Stimulated activated CD8-positive, alpha-beta memory T cell treated with anti-CD3 and anti-CD28 coated beads, Interleukin-4, amount 100 ng/mL, for 24 hours (primary cell): ENCODE results near the gene ZSCAN16.

Source experiments
- DNase-seq: peaks from one replicate; pipeline ENCODE4 v3.0.0-alpha.2; 2020; ENCODE audit warnings: low read depth

ZSCAN16 gene

DNA sequence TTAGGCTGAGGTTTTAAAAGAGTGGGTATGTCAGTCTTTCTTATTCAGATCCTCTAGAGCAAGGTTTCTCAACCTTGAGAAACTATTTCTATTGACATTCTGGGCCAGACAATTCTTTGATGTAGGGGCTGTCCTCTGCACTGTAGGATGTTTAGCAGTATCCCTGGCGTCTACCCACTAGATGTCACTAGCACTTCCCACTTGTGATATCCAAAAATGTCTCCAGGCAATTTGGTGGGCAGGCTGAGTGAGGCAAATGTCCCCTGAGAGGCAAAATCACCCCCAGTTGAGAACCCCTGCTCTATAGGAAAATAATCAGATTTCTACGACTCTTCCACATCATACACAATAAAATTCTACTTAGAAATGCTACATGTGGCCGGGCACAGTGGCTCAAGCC lies 9.6 kb downstream of the ZSCAN16 start:
- no peak for DNase-seq

DNA sequence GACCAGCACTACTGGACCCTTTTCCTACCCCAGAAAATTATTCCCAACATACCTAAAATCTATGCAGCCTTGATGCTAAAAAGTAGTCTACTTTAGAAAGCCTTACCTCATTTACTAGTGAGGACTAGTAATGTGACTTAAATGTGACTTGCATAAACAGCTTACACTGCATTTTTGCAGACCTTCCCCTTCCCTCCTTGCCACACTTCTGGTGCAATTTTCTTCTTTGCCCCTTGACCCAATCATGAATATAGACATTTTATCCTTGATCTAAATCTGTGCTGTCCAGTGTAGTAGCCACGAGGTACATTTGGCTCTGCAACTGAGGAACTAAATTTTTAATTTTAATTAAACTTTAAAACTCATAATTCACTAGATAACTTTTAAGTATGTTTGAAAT lies 10.3 kb downstream of the ZSCAN16 start:
- no peak for DNase-seq

DNA sequence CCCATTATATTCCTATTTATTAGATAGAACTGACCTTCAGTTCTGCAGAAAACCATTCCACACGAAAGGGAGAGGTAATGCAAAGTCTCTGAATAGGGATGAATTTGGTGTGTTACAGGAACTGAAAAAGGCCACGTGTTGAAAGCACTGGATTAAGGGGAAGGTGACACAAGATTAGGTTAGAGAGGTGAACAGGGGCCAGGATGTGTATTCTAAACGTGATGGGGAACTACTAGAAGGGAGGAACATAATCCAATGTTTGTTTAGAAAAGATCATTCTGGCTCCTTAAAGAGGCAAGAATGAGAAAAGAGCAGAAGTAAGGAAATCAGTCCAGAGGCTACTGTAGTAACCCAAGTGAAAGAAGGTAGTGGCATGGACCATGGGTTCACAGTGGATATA lies 11.0 kb downstream of the ZSCAN16 start:
- DNase-seq, result no peak

DNA sequence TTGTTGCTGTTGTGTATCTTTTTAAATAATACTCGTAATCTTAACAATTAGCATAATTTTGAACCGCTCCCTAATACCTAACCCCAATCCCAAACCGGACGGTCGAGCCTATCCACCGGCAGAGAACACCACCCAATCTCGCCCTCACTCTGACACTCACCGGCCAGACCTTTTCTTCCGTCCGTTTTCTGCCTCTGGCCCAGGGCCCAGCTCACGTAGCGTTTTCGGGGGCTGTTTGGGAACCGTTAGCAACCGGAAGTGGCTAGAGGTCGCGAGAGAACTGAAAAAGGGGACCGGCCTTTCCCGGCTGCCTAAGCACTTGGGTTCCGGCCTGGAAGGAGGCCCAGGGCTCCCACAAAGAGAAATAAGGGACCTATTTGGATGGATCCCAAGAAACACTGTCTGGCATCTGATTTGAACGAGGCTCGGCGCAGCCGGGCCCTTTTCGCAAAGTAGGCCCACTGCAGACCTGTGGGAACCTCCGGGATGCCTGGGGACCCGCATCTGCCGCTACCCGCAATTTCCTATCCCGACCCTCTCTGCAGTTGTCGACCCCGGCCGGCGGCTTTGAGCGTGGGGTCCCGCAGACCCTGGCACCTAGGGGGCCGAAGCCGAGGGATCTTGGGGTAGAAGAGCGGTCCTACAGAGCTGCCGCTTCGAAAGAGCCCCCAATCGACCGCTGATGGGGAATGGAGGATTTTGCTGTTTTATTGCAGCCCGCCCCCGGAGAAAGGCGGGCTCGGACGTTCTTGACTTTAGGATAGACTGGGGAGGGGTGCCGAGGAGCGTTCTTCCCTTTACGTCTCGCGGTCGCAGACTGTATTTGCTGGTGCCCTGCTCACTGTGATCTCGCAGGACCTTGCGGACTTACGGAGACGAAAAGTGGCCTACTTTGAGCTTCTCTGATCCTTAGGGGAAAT lies 12.4 kb downstream of the ZSCAN16 start:
- peak; percentile 67 for DNase-seq

DNA sequence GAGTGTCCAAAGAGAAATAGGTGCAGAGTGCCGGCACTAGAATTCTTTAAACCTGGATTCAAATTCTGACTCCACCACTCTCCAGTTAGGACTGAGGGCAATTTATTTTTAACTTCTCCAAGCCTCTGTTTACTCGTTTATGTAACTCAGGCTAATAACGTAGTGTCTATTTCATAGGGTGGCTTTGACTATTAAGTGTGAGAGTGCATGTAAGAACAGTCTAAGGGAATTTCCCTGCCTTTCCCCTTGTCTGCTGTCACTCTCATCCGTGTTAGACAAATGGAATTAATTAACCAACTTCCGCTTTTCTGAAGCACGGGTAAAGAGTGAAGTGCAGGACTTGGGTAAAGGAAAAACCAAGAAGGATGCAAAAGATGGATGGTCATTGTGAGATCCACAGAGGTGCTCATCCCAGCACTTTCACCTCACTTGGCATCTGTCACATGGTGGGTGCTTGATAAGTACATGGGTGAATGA lies 13.1 kb downstream of the ZSCAN16 start:
- DNase-seq, result no peak

DNA sequence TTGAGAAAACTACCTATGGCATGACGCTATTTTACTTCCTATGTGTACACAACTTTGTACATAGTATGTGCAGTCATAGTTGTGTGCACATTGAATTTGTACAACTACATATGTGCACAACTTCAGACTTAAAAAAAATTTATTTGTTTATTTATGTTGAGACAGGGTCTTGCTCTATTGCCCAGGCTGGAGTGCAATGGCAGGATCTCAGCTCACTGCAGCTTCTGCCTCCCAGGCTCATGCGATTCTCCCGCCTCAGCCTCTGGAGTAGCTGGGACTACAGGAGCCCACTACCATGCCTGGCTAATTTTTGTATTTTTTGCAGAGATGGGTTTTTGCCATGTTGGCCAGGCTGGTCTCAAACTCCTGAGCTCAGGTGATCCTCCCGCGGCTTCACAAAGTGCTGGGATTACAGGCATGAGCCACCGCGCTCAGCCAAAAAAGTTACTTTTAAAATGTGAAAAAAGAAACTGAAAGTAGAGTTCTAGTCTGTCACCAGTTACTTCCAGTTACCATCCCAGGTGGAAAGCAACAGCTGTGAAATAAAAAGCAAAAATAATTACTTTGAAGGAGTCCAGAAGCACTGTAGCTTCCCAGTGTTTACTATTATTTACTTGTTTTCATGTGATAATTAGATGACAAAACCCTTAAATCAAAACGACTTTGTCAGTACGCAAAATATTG lies 15.6 kb downstream of the ZSCAN16 start:
- DNase-seq, result no peak

DNA sequence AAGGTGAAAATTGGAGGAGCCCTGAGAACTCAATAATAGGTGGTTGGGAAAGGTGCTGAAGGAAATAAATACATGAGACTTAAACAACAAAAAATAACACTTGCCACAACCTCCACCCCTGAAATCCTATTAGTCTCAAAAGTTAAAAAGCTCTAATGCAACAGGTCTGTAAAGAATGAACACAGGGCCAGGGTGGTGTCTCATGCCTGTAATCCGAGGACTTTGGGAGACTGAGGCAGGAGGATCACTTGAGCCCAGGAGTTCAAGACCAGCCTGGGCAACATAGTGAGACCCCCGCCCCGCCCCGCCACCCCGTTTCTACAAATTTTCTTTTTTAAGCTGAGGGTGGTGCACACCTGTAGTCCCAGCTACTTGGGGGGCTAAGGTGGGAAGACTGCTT lies 16.2 kb downstream of the ZSCAN16 start:
- no peak for DNase-seq

DNA sequence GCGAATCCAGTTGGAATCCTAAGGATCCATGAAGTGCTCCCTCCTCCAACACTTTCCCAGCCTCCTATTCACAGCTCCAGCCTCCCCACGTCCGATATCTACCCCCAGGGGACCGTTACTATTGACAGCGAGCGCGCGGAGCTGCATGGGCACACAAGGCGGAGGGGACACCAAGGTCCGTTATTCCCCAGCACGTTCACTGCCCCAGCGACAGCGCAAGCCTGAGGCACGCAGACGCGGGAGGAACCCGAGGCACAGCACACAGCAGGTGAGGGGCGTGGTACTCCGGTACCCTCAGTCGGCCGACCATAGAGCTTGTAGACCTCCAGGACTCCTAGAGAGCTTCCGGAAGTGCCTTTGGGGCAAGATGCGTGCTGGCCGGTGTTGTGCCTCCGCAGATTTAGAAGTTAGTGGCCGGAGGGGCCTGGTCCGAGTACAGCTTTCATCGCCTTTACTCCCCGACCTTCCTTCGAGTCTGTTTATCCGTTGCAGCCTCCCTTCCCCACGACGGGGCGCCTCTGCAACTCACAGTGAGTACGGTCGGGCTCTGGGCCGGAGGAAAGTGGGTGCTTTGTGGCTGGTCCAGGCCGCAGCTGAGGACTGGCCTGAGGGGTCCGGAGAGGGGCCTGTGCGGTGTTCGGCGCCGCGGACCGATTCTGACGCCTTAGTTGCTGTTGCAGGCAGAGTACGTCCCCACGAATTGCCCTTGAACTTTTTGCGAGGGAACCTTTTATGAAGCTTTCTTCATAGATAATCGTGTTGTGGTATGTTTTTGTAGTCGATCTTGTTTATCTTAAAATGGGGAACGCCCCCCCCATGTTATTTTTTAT lies 17.3 kb downstream of the ZSCAN16 start, which contains the start of gene ZKSCAN8:
Gene ZKSCAN8 (plus strand): TSS at position 384 of the 830 bp plus-strand sequence. CDS start 6,525 bp downstream, outside the sequence.
- peak; percentile 63 for DNase-seq

DNA sequence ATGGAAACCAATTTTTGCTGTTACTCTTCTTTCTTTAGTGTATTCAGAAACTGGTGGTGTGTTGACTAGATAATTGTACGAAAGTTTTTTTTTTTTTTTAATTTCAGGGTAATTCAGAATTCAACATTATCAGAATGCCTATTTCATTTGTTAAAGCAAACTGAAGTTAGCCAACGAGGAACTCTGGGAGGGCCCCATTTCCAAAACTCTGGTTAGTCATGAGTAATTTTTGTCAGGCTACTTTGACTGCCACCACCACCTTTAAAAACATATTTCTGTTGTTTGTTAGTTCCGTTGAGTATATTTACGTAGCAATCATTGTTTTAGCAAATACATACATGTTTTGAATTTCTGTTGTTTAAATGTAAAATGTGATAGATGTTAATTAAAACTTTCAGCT lies 18.0 kb downstream of the ZSCAN16 start:
- no peak for DNase-seq

DNA sequence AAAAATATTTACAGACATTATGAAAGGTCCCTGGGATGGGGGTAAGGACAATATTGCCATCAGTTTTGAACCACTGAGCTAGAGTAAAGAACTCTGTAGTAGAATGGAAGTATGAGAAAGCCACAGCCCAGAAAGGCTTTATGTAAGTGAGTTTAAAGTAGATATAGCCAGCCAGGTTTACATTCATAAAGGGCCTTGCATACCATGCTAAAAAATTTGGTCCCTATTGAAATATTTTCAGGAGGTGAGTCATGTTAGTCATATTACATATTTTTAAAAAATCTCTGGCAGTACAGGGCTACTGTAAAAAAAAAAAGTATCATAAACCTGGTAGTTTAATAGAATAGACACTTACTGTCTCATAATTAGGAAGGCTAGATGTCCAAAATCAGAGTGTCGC lies 20.8 kb downstream of the ZSCAN16 start:
- DNase-seq, result no peak

DNA sequence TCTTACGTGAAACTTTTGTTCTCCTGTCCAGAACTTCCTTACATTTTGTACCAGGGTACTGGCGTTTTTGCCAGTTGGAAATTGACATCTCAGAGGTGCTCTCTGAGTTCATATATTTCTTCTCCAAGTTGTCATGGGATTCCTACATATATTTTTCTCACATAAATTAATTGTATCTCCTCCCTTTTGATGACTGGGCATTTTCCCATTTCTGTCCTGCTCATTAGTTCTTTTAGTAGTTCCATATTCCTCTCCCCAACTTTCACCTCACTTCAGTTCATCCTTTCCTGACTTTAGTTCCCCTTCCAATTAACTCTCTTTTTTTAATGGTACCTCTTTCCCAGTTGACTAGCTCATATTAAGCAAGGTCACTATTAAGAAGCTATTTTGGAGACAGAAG lies 28.1 kb downstream of the ZSCAN16 start:
- DNase-seq, result no peak

DNA sequence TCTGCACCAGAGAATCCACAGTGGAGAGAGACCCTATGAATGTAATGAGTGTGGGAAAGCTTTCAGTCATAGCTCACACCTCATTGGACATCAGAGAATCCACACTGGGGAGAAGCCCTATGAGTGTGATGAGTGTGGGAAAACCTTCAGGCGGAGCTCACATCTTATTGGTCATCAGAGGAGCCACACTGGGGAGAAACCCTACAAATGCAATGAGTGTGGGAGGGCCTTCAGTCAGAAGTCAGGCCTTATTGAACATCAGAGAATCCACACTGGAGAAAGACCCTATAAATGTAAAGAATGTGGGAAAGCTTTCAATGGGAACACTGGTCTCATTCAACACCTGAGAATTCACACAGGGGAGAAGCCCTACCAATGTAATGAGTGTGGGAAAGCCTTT lies 29.1 kb downstream of the ZSCAN16 start:
- no peak for DNase-seq

DNA sequence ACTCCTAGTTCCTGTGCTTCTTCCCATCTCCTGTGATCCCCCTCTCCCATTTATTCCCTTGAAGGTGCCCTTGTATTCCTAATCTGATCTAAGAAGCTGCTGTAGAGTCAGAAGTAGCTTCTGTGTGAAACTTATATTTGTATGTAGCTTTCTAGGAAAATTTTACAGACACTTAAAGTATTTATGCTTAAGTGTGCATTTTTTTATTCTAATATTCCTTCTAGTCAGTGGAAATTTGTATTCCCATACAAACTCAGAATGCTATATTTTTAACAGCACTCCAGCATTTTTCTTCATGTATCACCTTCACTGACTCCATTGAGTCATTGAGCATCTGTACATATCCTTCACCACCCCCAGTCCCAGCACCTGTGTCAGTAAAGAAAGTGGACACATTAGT lies 29.9 kb downstream of the ZSCAN16 start:
- DNase-seq, result no peak

DNA sequence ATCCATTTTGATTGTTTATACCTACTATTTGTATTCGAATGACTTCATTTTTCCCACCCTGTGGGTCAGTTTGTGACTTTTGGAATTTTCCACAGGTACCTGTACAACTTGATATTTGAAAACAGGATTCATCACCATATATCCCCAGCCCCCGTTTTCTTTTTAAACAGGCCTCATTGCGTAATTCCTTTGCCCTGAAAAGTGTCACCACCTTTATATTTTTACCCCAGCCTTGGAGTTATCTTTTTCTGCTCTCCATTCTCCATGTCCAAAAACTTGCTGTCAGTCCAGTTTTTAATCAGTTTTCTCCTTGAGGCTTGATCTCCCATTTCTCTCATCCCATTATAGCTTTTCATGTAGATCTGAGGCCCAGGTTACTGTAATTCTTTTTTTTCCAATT lies 33.9 kb downstream of the ZSCAN16 start:
- no peak for DNase-seq

DNA sequence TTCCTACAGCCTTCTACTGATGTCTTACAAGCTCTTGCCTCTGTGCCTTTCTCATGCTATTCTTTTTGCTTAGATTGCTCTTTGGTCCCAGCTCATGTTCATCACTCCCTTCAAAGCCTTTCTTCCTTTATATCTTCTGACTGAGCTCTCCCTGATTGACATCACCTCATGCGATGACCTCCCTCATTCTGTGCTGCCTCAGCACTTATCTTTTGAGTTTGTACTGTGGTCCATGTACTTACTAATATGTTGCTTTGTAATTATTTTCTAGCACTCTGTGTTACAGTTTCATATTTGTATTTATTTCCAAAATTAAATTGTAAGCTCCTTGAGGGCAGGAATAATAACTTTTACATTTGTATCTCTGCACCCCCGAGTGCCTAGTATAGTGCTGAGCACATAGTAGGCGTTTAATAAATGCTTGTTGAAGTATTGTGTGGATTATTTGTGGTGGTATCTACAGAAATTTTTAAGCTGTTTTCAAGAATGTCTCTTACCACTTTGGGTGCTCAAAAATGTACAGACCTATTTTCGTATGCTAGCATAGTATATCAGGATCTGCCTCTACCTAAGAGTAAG lies 34.7 kb downstream of the ZSCAN16 start:
- DNase-seq, result no peak

DNA sequence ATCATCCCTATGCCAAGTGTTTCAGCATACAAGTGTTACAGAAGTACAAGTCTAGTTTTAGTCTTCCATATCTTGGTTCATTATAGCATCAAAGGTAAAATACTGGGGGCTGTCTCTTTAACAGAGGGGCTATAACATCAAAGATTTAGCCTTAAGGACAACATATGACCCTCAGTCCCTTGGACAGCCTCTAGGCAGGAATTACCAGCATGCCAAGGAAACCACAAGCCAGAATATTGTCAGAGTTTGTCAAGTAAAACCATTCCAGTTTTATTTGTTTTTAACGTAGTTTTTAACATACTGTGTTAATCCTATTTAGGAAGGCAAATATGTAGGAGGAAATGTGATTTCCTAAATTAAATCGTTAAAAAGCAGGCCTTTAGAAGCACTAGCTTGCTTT lies 35.8 kb downstream of the ZSCAN16 start:
- DNase-seq, result no peak

DNA sequence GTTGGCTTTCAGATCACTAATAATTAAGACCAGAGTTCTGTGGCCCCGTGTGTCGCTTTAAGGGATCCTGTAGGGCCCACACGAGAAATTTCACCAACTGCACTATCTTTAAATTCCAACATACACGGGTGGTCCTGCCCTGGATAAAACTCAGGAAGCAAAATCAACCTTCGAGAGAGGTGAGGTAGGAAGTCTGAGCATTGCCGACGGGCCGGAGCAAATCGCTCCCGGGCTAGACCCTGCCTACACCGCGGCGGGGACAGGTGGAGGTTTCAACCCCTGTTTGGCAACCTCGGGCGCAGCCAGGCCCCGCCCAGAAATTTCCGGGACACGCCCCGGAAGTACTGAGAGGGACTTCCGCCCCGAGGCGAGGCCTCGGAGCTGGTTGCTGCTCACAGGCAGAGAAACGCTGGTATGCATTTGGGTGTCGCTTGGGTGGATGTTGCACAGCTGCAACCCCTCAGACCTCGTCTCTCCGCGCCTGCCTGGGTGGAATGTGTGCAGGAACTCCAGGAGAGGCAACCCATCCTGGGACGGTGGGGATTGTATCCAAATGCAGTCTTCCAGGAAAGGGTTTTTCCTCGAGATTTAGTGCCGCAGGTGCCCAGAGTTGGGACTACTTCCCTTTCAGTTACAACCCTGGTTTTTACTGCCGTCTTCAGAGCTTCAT lies 37.1 kb downstream of the ZSCAN16 start:
- DNase-seq, result peak; percentile 83

DNA sequence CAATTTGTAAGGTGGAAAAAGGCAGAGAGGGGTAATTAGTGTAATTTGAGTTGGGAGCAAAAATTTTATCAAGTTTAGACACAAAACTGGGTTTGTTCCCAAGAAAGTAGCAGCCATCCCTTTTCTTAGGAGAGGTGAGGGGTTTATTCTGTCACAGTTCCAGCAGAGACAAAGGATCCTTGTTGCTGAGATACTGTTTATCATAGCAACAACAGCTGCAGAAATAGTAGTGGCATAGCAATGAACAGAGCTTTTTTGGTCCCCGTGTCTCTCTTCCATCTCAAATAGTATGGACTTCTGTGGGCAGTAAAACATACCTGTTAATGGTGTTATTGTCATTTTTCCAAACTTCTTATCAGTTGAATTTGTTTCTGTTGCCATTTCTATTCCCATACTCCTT lies 41.2 kb downstream of the ZSCAN16 start:
- no peak for DNase-seq

DNA sequence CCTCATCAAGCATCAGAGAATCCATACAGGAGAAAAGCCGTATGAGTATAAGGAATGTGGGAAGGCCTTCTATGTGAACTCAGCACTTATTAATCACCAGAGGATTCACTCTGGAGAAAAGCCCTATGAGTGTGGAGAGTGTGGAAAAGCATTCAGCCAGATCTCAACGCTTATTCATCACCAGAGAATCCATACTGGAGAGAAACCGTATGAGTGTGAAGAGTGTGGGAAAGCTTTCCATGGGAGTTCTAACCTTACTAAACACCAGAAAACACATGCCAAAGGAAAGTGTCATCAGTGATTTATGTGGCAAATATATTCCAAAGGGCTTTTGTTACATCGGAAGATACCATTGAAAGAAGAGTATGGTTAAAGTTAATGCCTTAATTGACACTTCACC lies 42.7 kb downstream of the ZSCAN16 start:
- DNase-seq, result no peak

DNA sequence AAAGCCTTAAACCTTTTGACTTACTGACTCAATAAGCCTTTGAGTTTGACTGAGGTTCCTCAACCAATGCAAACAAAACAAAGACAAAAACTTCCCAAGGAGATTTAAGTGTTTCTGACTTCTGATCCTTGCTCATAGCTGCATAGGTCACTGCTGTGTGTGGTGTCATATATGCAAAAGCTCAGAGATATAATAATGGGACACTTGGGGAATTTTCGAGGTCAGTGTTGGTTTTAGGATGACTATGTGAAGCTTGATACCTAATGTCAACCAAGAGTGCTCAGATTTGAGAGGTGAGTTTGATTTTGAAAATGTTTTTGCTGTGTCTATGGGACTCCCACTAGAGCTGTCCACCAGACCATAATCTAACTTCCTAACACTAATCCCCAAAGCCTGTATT lies 43.5 kb downstream of the ZSCAN16 start:
- no peak for DNase-seq

DNA sequence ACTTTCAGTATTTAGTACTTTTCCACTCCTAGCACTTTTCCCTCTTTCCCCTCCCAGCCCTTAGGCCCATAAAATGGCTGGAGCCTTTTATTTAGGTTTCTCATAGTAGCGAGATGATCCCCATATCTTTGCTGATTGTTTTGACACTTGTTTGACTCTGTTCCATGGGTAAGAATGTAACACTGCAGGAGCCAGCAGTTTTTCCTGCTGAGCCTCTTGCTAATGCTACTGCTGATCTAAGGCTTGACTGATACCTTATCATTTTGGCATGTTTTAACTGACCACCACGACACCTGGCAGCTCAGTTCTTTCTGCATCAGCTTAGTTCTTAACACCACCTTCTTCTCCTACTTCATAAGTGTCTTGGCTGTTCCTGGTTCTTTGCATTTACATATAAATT lies 46.9 kb downstream of the ZSCAN16 start:
- no peak for DNase-seq
